GM12872 (cell line): ENCODE data around the gene NCS1.

Experiments used
- TF ChIP-seq, protein P1 (sequence below): IDR thresholded peaks from 3 replicates; pipeline ENCODE4 v1.5.1; 2011; ENCODE audit warnings: low read depth, mild to moderate bottlenecking, low read length, moderate library complexity; ENCODE audit not compliant: insufficient read depth

The NCS1 gene

DNA sequence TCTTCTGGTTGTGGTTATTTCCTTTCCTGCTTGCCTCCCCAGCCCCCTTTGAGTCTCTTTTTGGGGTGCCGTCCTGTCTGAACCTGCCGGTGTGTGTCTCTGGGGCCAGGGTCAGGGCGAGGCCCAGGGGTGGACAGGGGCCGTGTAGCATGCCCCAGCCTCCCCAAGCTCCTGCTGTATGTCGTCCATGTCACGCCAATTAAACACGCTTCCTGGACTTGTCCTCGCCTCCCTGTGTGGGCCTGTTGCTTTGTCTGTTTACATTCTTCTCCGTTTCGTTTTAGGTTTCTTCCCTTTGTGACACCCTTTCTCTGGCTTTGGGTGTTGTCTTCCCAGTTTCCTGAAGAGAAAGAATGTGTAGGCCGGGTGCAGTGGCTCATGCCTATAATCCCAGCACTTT is 64.9 kb downstream of the NCS1 start:
- TF ChIP-seq, protein P1, sequence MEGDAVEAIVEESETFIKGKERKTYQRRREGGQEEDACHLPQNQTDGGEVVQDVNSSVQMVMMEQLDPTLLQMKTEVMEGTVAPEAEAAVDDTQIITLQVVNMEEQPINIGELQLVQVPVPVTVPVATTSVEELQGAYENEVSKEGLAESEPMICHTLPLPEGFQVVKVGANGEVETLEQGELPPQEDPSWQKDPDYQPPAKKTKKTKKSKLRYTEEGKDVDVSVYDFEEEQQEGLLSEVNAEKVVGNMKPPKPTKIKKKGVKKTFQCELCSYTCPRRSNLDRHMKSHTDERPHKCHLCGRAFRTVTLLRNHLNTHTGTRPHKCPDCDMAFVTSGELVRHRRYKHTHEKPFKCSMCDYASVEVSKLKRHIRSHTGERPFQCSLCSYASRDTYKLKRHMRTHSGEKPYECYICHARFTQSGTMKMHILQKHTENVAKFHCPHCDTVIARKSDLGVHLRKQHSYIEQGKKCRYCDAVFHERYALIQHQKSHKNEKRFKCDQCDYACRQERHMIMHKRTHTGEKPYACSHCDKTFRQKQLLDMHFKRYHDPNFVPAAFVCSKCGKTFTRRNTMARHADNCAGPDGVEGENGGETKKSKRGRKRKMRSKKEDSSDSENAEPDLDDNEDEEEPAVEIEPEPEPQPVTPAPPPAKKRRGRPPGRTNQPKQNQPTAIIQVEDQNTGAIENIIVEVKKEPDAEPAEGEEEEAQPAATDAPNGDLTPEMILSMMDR = no peak

DNA sequence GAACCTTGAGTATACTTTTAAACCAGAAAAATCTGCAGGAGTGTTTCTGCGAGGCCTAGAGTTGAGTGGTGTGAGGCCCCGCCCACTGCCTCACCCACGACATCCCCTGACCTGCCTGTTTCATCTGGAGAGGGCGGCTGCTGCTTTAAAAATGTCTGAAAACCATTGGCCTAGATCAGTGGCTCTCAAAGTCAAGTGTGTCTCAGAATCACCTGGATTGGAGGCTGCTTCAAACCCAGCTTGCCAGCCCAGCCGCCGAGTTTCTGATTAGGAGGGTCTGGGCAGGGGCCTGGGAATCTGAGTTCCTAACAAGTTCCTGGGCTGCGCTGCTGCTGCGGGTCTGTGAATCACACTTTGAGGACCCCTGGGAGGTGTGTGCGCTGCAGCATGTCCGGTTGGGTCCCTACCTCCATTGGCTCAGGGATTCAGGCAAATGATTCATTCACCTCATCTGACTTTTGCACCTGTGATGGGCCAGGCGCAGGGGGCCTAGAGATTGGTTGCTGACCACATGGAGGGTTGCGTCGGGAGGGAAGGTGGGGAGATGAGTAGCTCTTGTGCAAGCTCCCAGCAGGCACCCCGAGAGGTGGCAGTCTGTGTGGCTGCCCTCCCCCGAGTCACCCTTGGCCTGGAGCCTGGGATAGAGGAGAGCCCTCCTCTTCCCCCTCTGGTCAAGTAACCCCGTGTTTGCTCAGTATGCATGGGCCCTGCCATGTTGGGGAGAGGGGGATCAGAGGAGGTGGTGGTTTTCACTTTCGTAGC is 65.7 kb downstream of the NCS1 start:
- TF ChIP-seq, protein P1 = no peak

DNA sequence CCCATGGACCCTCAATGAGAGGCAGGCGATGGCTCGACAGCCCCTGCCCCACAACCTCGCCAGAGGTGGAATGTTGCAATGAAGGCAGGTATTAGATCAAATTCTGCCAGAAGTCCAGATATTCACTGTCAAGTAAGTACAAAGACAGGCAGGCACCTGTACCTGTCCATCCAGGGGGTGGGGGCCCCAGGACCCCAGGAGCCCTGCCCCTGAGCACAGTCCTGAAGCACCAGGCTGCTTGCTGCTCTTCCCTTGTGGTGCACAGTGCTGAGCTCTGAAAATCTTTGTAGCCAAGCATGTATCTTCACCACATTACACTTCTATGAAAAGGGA is 67.1 kb downstream of the NCS1 start:
- TF ChIP-seq, protein P1 = no peak

DNA sequence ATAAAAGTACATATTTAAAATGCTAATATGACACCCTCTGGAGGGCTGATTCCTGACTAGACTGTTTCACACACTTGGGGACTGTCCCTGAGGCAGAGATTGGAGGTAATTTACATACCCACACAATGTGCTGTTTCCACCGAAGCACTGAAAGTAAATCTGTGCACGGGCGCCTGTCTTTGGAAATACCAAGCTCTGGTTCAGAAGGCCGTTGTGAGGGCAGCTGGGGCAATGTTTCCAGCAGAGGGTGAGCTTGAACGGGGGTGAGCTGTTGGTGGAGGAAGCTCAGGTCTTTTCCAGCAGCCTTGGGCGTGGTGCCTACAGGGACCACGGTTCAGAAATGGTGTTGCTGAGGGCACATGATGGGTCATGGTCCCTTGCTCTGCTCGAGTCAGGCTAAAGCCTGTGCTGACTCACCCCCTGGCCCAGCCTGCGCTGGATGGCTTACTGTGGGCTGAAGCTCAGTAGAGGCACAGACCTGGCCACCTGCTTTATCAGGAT is 67.6 kb downstream of the NCS1 start:
- TF ChIP-seq, protein P1 = no peak

DNA sequence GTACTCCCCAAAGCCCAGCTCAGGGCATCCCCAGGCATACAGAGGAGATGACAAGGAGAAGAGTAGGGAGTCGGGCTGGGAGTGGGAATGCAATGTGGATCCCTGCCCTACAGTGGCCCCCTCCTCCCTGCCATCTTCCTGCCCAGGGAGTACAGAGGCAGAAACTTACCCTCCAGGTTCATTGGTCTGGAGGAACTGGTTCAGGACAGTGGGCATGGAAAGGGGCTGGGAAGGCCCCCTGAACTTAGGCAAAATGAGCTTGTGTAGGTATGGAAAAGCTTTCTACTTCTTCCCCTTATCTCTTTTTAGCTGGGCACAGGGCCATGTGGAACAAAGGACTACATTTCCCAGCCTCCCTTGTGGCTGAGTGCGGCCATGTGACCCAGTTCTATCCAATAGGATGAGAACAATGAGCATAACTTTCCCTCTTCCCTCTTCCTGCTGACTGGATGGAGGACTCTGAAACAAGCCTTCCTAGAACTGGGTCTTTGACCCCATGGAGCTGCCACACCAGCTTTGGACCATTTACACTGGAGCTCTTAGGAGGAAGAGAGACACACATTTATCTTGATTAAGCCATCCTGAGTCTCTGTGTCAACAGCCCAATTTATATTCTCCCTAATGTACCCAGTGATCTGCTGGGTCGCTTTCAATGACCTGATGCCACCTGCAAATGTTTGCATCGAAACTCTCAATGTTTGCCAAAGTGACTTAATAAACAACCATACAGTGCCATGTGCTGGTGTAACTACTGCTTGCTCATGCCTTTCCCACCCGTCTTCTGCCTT is 68.4 kb downstream of the NCS1 start:
- TF ChIP-seq, protein P1 = no peak

DNA sequence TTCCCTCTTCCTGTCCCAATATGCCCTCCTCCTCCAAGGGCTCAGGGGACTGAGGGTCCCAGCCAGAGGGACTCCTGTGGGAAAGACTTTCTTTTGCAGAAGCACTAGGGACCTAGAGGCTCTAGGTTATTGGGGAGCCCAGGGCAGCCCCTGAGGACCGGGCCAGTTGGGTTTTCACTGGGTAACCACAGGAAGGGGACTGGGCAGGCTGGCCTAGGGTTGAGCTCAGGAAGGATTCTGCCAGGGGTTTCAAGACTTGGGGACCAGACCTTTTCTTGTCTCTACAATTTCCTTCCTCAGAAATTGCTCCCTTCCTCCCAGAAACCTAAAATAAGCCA is 69.0 kb downstream of the NCS1 start:
- TF ChIP-seq, protein P1 = no peak

DNA sequence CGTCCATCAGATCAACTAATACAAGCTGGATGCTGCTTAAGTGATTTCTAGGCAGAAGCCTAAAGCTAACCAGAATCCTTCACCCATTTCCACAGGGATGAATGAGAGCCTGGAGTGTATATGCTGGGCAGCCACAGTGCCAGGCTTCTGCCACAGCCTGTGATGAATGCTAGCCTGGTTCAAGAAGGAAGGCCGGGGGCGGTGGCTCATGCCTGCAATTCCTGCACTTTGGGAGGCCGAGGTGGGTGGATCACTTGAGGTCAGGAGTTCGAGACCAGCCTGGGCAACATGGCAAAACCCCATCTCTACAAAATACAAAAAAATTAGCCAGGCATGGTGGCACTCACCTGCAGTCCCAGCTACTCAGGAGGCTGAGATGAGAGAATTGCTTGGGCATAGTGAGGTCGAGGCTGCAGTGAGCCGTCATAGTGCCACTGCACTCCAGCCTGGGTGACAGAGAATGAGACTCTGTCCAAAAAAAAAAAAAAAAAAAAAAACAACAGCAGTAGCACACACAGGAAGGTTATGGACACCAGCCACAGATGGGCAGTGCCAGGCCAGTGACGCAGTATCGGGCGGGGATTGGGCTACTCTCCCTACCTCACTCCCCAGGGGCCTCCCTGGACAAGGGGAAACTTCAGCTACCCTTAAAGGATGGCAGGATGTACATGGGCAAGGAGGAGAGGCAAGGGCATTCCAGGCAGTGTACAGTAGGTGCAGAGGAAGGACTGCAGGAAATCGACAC is 70.2 kb downstream of the NCS1 start:
- TF ChIP-seq, protein P1 = no peak
